ENCODE results near the gene WNT16. TPM values are rescaled to one million over a fixed set of nuclear protein-coding genes. Genes with fewer than 3 reads are reported as not detected.

WNT16 gene
- total and polyA plus RNA-seq, 2 of the 8 experiments (the other 6 are each of a cell fraction or from before 2014, with no cell fraction given): 0.11 to 0.52 TPM

GRCh38 chr7:121388950-121389349, 60.1 kb downstream of the WNT16 start:
- Histone ChIP-seq H3K27me3 (replicated peaks in 1 of 4; ENCODE audit: control insufficient read depth in 3 of 4, extremely low read depth in 1 of 4, insufficient read depth in 3 of 4, low read length in 3 of 4) (no peaks in the 10 kb centered on the region), H3K27ac (ENCODE audit: low read depth, low read length) (no peak overlapping the region), H4K20me1 (replicated peaks in 1 of 2; ENCODE audit: control insufficient read depth in 1 of 2, insufficient read depth in 2 of 2, low read length in 2 of 2) (peaks cover 3 to 12% of the 10 kb centered on the region in 2 experiments), H4K5ac (ENCODE audit: insufficient read length, low read depth, low read length) (no peak overlapping the region), H3K79me2 (ENCODE audit: control insufficient read depth in 1 of 2, insufficient read depth in 2 of 2, low read length in 2 of 2) (peaks cover 13 to 99% of the 10 kb centered on the region in 2 experiments), H3K18ac (ENCODE audit: extremely low read depth, low read length) (no peak overlapping the region), H3K23ac (ENCODE audit: insufficient read length) (no peak overlapping the region), H2AK5ac (ENCODE audit: low read depth, low read length) (no peak overlapping the region), H3K14ac (ENCODE audit: insufficient read length) (no peak overlapping the region), H3K23me2 (ENCODE audit: low read depth, low read length) (no peaks in the 10 kb centered on the region), H3K4ac (replicated peaks; ENCODE audit: insufficient read length, low read depth, low read length) (no peak overlapping the region), H3K4me2 (ENCODE audit: insufficient read depth in 1 of 2, low read depth in 2 of 2, low read length in 2 of 2) (no peak overlapping the region), H3K4me3 (ENCODE audit: extremely low read depth in 1 of 4, insufficient read depth in 2 of 4, low read depth in 3 of 4, low read length in 4 of 4) (no peak overlapping the region), H2BK12ac (ENCODE audit: low read depth, low read length) (no peak overlapping the region), H2BK15ac (ENCODE audit: low read length) (no peak overlapping the region), H4K8ac (ENCODE audit: extremely low read depth, insufficient read depth, low read length) (no peak overlapping the region), H3K9me3 (ENCODE audit: insufficient read depth in 2 of 2, low read depth in 1 of 2, low read length in 1 of 2) (no peaks in the 10 kb centered on the region), H3K56ac (replicated peaks; ENCODE audit: insufficient read length, low read depth, low read length) (no peak overlapping the region), H3K36me3 (ENCODE audit: control insufficient read depth in 2 of 4, insufficient read depth in 4 of 4, low read length in 3 of 4) (peaks cover 0 to 6% (median 1%) of the 10 kb centered on the region in 4 experiments; a peak in 2 of 8 replicates), H2BK20ac (ENCODE audit: low read length) (no peak overlapping the region), H4K91ac (replicated peaks; ENCODE audit: insufficient read length, low read length) (no peak overlapping the region), H2BK120ac (replicated peaks; ENCODE audit: low read depth, low read length) (no peak overlapping the region), H2BK5ac (ENCODE audit: low read depth, low read length) (no peak overlapping the region), H3K4me1 (replicated peaks in 1 of 4; ENCODE audit: control insufficient read depth in 3 of 4, insufficient read depth in 4 of 4, low read length in 3 of 4) (no peaks in the 10 kb centered on the region; a peak in 1 of 7 replicates), H3K9ac (replicated peaks in 1 of 4; ENCODE audit: extremely low read depth in 1 of 4, low read depth in 3 of 4, low read length in 3 of 4) (no peak overlapping the region), H3K79me1 (ENCODE audit: low read depth, low read length) (0 out of 2 replicates have a peak, but pooled peaks cover 2% of the 10 kb centered on the region), H2AFZ (ENCODE audit: low read length) (no peak overlapping the region)
- FAIRE-seq (no peak), DNase-seq (ENCODE audit: low read depth in 1 of 2, low spot score in 2 of 2) (no peak)
- CTCF ChIA-PET (ENCODE audit: partially characterized antibody): interaction anchor here (0.9 to 2.9 kb wide), 4 partner anchors 9 to 67 kb away, joined by 3 to 16 read pairs (median 4); no protein-coding TSS in a partner anchor
- POLR2A ChIA-PET (ENCODE audit: partially characterized antibody): interaction anchor here (1.6 kb wide), 1 partner anchor 33 kb away, joined by 3 read pairs; no protein-coding TSS in a partner anchor
- 79% methylated on average over 1 of the region's 1 CpG; no CpG with 5 or more reads in 1 of the 2 experiments for WGBS, 2 experiments (ENCODE audit: extremely low coverage in 1 of 2, insufficient coverage in 1 of 2, insufficient read length in 1 of 2, insufficient replicate concordance in 2 of 2, low coverage in 1 of 2, low lambda C conversion rate in 2 of 2, missing lambda C conversion rate in 1 of 2)
- TF ChIP-seq NRF1 (IDR thresholded peaks at IDR 0.05; ENCODE audit: low read depth, low read length): no peak
- no peak for TF ChIP-seq CEBPB (IDR thresholded peaks at IDR 0.05; ENCODE audit: low read depth, low read length)
- TF ChIP-seq USF2 (IDR thresholded peaks at IDR 0.05; ENCODE audit: low read length): no peak
- no peak for TF ChIP-seq SUZ12 (IDR thresholded peaks at IDR 0.05; ENCODE audit: low read length)
- TF ChIP-seq BRCA1 (IDR thresholded peaks at IDR 0.05; ENCODE audit: low read depth, low read length): no peak
- TF ChIP-seq SP4 (IDR thresholded peaks at IDR 0.05; ENCODE audit: low read length): no peak
- TF ChIP-seq JUND (IDR thresholded peaks at IDR 0.05; ENCODE audit: low read length): no peak
- TF ChIP-seq TAF1 (IDR thresholded peaks at IDR 0.05; ENCODE audit: low read depth, low read length): no peak
- TF ChIP-seq RBBP5 (IDR thresholded peaks at IDR 0.05; ENCODE audit: borderline replicate concordance, low read depth, low read length): no peak
- TF ChIP-seq SP1 (IDR thresholded peaks at IDR 0.05; ENCODE audit: low read depth, low read length): no peak
- TF ChIP-seq RXRA (IDR thresholded peaks at IDR 0.05; ENCODE audit: insufficient read depth, low read depth, low read length): no peak
- no peak for TF ChIP-seq SAP30 (IDR thresholded peaks at IDR 0.05; ENCODE audit: insufficient read depth, insufficient replicate concordance, low read length)
- TF ChIP-seq CHD1 (IDR thresholded peaks at IDR 0.05; ENCODE audit: low read depth, low read length): no peak
- no peak for TF ChIP-seq PHF8 (conservative IDR thresholded peaks at IDR 0.05; ENCODE audit: low read depth, low read length)

Measured in H1 (cell line).